Endodermal cell (in vitro differentiated cells): Measurements from ENCODE around the gene ZSWIM3. TPM values are rescaled to one million over a fixed set of nuclear protein-coding genes. Genes with fewer than 3 reads are reported as not detected.

Experiments used
- DNase-seq: peaks from one replicate; pipeline ENCODE4 v3.0.0-alpha.2; 2017
- H3K27ac ChIP-seq: 2 replicates; pipeline ENCODE4 v1.5.1; 2013; ENCODE audit warnings: mild to moderate bottlenecking, low read depth, low read length, moderate library complexity
- H3K27me3 ChIP-seq: 2 replicates; pipeline ENCODE4 v1.6.1; 2013; ENCODE audit warnings: mild to moderate bottlenecking, low read length, moderate library complexity; ENCODE audit not compliant: insufficient read depth, control insufficient read depth, poor library complexity, severe bottlenecking
- H3K36me3 ChIP-seq: 2 replicates; pipeline ENCODE4 v1.7.0; 2013; ENCODE audit warnings: mild to moderate bottlenecking, low read length, moderate library complexity; ENCODE audit not compliant: control insufficient read depth, insufficient read depth
- H3K4me1 ChIP-seq: one replicate; pipeline ENCODE4 v1.7.0; 2013; ENCODE audit warnings: low read length; ENCODE audit not compliant: control insufficient read depth, insufficient read depth
- H3K4me3 ChIP-seq: 2 replicates; pipeline ENCODE4 v1.5.1; 2013; ENCODE audit warnings: mild to moderate bottlenecking, low read length, moderate library complexity
- H3K9ac ChIP-seq: 2 replicates; pipeline ENCODE4 v1.6.1; 2013; ENCODE audit warnings: mild to moderate bottlenecking, low read length, moderate library complexity; ENCODE audit not compliant: poor library complexity, severe bottlenecking; ENCODE audit errors: extremely low read depth
- H3K9me3 ChIP-seq: 2 replicates; pipeline ENCODE4 v1.6.1; 2013; ENCODE audit warnings: mild to moderate bottlenecking, low read length, moderate library complexity; ENCODE audit not compliant: control insufficient read depth
- H3K27ac Mint-ChIP-seq: 2 replicates; pipeline ENCODE4 v1.8.0; 2020; ENCODE audit warnings: mixed read lengths
- H3K27me3 Mint-ChIP-seq: 2 replicates; pipeline ENCODE4 v1.8.0; 2021; ENCODE audit warnings: mild to moderate bottlenecking, mixed read lengths; ENCODE audit not compliant: insufficient read depth
- H3K36me3 Mint-ChIP-seq: 2 replicates; pipeline ENCODE4 v1.8.0; 2020; ENCODE audit warnings: low read depth, mixed read lengths
- H3K4me1 Mint-ChIP-seq: 2 replicates; pipeline ENCODE4 v1.8.0; 2020; ENCODE audit warnings: mixed read lengths
- H3K4me3 Mint-ChIP-seq: 2 replicates; pipeline ENCODE4 v1.8.0; 2020; ENCODE audit warnings: mild to moderate bottlenecking, moderate library complexity, mixed read lengths
- H3K9me3 Mint-ChIP-seq: 2 replicates; pipeline ENCODE4 v1.8.0; 2020; ENCODE audit warnings: mild to moderate bottlenecking, mixed read lengths
- WGBS, 2 experiments: methylation state at CpG; one replicate each; pipeline versions ENCODE4 v1.1.5 to v1.1.7; 2013; ENCODE audit warnings: missing lambda C conversion rate in 2 of 2, mixed read lengths in 1 of 2; ENCODE audit not compliant: insufficient coverage in 1 of 2, insufficient read length in 1 of 2; 5-methylcytosine and 5-hydroxymethylcytosine counted together
- long read RNA-seq, 4 experiments: library from polyadenylated mRNA in 2 of 4; library from RNA in 1 of 4; library from capped mRNA in 1 of 4; stranded (forward) in 3 of 4; unstranded in 1 of 4; transcript quantifications; one replicate each; pipeline ENCODE4 v2.0.0, GENCODE V29; 2020 to 2021; ENCODE audit warnings: inconsistent platforms in 1 of 4
- polyA plus RNA-seq, 2 experiments: library from polyadenylated mRNA; stranded (reverse); fragments of 50-300 nt; gene quantifications; one replicate each; pipeline ENCODE4 v1.2.3, GENCODE V29; 2013
- total RNA-seq, 2 donors: library from RNA; stranded (reverse); fragmentation: NEBNext Ultra II Directional in 1 of 2; extraction: Animal tissue kit (Norgen Biotek cat#: 25700) in 1 of 2; gene quantifications; 2 replicates in 1 of 2; 3 replicates in 1 of 2; pipeline ENCODE4 v1.2.1, GENCODE V29; 2021
- TF ChIP-seq, protein P1 (sequence below): fragments of 200-600 bp; sonication (generic); conservative IDR thresholded peaks from 2 replicates; pipeline ENCODE4 v1.5.0; 2021; ENCODE audit warnings: antibody characterized with exemption, mild to moderate bottlenecking

The ZSWIM3 gene
- total RNA-seq, result 1 to 10 TPM; 2.1 to 4.6 TPM
- polyA plus RNA-seq (2013, experiment 1 of 2), result 5.0 TPM
- polyA plus RNA-seq (2013, experiment 2 of 2), result 4.1 TPM
- long read RNA-seq, experiment 1, partial matches to known transcripts, result 0 of 1 reads
- long read RNA-seq, experiment 1, other reads (novel, unspliced or antisense), result 0 of 1 reads
- long read RNA-seq, experiment 2, partial matches to known transcripts, result 0 of 2 reads
- long read RNA-seq, experiment 2, other reads (novel, unspliced or antisense), result 1 of 2 reads
- long read RNA-seq, experiment 3, transcript ZSWIM3-201 (2 exons, 2,773 nt), result major isoform, 50 of 56 reads
- long read RNA-seq, experiment 3, partial matches to known transcripts, result 0 of 56 reads
- long read RNA-seq, experiment 3, other reads (novel, unspliced or antisense), result 6 of 56 reads
- long read RNA-seq, experiment 4, result 0 reads

GRCh38 chr20:45857114-45857881 is at the start of gene ZSWIM3, which contains the start of gene ACOT8:
Gene ZSWIM3 (plus strand): TSS chr20:45857614. CDS start chr20:45857826, 212 bp downstream.
Gene ACOT8 (minus strand): TSS chr20:45857392. CDS start chr20:45857315, 77 bp downstream.
- no peaks in the 10 kb centered on the region for H3K27me3 ChIP-seq
- TF ChIP-seq, protein P1, sequence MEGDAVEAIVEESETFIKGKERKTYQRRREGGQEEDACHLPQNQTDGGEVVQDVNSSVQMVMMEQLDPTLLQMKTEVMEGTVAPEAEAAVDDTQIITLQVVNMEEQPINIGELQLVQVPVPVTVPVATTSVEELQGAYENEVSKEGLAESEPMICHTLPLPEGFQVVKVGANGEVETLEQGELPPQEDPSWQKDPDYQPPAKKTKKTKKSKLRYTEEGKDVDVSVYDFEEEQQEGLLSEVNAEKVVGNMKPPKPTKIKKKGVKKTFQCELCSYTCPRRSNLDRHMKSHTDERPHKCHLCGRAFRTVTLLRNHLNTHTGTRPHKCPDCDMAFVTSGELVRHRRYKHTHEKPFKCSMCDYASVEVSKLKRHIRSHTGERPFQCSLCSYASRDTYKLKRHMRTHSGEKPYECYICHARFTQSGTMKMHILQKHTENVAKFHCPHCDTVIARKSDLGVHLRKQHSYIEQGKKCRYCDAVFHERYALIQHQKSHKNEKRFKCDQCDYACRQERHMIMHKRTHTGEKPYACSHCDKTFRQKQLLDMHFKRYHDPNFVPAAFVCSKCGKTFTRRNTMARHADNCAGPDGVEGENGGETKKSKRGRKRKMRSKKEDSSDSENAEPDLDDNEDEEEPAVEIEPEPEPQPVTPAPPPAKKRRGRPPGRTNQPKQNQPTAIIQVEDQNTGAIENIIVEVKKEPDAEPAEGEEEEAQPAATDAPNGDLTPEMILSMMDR, result no peak
- peaks cover 16% of the 10 kb centered on the region for H3K36me3 ChIP-seq
- Mint-ChIP-seq H3K9me3 (no peaks in the 10 kb centered on the region), H3K4me1 (peaks cover 49% of the 10 kb centered on the region), H3K36me3 (peaks cover 9% of the 10 kb centered on the region), H3K4me3 (peak within 1 kb of the TSS; percentile 89), H3K27me3 (no peaks in the 10 kb centered on the region), H3K27ac (peak within 1 kb of the TSS; percentile 91)
- H3K4me3 ChIP-seq, result peak within 1 kb of the TSS; percentile 92
- H3K4me1 ChIP-seq, result peaks cover 6% of the 10 kb centered on the region
- 0 to 1% methylated on average over 26 to 36 of the region's 36 CpGs for WGBS, 2 experiments
- H3K9me3 ChIP-seq, result no peaks in the 10 kb centered on the region
- H3K27ac ChIP-seq, result peak within 1 kb of the TSS; percentile 49
- peak within 1 kb of the TSS; percentile 68 for H3K9ac ChIP-seq
- DNase-seq, result peak; percentile 99

GRCh38 chr20:45810191-45810970 is 47.0 kb upstream of the ZSWIM3 start:
- no peak for DNase-seq
- Histone ChIP-seq H3K4me3 (no peak overlapping the region), H3K27me3 (no peaks in the 10 kb centered on the region), H3K4me1 (peaks cover 3% of the 10 kb centered on the region), H3K36me3 (peaks cover 74% of the 10 kb centered on the region), H3K27ac (no peak overlapping the region), H3K9ac (no peak overlapping the region), H3K9me3 (no peaks in the 10 kb centered on the region)
- Mint-ChIP-seq H3K27me3 (no peaks in the 10 kb centered on the region), H3K4me1 (peaks cover 9% of the 10 kb centered on the region), H3K9me3 (no peaks in the 10 kb centered on the region), H3K36me3 (peaks cover 51% of the 10 kb centered on the region), H3K27ac (no peak overlapping the region), H3K4me3 (no peak overlapping the region)
- TF ChIP-seq, protein P1, result no peak
- 95 to 100% methylated on average over 5 to 7 of the region's 8 CpGs for WGBS, 2 experiments
